Mononuclear cell (primary cell): Measurements from ENCODE around the gene RUNX1. TPM values are rescaled to one million over a fixed set of nuclear protein-coding genes. Genes with fewer than 3 reads are reported as not detected.

Experiments
- H3K27me3 ChIP-seq: 2 replicates; pipeline ENCODE4 v1.6.0; 2011; ENCODE audit warnings: low read length, control low read depth; ENCODE audit not compliant: insufficient read depth
- H3K4me1 ChIP-seq: 2 replicates; pipeline ENCODE4 v1.5.1; 2011; ENCODE audit warnings: mild to moderate bottlenecking, low read length, control low read depth; ENCODE audit not compliant: insufficient read depth
- H3K4me3 ChIP-seq: 2 replicates; pipeline ENCODE4 v1.5.1; 2011; ENCODE audit warnings: mild to moderate bottlenecking, low read length, moderate library complexity
- H3K9me3 ChIP-seq: 2 replicates; pipeline ENCODE4 v1.5.1; 2011; ENCODE audit warnings: low read depth, mild to moderate bottlenecking, control low read depth, low read length
- total RNA-seq: library from RNA; depleted of rRNA; stranded (reverse); fragments of >200 nt; gene quantifications from one replicate; pipeline ENCODE4 v1.2.3, GENCODE V29; 2012

The RUNX1 gene
- total RNA-seq, 1 donor: 51.2 TPM

GRCh38 chr21:34818662-34819158 lies 230.4 kb downstream of the RUNX1 start:
- H3K9me3 ChIP-seq: no peaks in the 10 kb centered on the region
- no peaks in the 10 kb centered on the region for H3K27me3 ChIP-seq
- H3K4me3 ChIP-seq: no peak overlapping the region
- peaks cover 10% of the 10 kb centered on the region for H3K4me1 ChIP-seq

DNA sequence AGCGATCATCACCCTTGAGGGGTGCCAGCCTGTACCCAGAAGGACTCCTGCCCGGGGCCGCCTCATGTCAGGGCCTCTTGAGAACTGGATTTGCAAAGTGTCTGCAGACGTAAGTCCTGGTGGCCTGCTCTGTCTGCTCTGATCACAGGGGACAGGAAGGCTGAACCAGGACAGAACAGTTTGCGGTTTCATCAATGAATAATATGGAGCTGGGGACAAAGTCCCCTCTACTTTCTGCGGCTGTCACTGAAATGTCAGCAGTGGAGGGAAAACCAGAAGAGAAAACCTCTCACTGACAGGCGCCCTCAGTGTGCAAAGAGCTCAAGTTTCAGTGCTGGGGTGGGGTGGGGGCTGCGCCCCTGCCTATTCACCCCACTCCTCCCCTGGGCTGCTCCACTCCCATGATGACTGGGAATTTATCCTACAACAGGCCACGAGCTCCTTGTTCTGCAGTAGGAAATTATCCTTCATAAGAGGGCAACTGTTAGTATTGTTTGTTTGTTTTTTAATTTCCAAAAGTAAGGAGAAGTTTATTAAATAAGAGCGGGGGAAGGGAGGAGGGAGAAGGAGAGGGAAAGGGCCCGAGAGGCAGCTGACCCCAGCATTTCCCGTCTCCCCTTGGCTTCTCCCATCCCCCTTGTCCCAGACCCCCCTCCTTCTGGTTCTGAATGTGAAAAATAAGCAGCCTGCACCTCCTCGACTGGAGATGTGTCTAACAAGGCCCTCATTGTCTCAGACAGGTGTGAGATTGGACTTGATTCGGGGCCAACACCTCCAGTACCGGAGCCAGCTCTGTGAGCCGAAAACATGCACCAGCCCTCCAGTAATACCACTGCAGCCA lies 231.1 kb downstream of the RUNX1 start:
- Histone ChIP-seq H3K9me3 (no peaks in the 10 kb centered on the region), H3K4me3 (no peak overlapping the region), H3K4me1 (peaks cover 16% of the 10 kb centered on the region), H3K27me3 (no peaks in the 10 kb centered on the region)

- H3K9me3 ChIP-seq: no peaks in the 10 kb centered on the region
- H3K4me3 ChIP-seq: no peak overlapping the region
- peaks cover 32% of the 10 kb centered on the region for H3K4me1 ChIP-seq
- no peaks in the 10 kb centered on the region for H3K27me3 ChIP-seq
These were observed 233.0 kb downstream of the RUNX1 start for GRCh38 chr21:34815831-34816705.

DNA sequence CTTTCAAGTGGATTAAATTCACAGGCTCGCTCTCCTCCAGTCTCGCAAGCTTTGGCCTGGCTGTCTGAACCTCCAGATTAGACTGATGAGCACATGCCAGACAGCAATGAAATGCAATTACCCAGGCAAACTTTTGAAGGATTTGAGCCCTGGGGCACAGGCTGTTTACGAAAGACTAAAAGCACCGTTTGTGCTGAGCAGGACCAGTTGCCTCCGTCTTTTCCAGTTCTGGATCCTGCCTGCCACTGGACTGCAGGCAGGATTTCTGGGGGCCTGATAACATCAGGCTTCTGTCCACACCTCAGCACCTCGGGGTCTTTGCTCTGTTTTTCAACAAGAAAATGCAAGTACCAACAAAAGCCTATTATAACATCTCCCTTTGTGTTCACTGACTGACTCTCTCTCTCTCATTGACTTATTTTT lies 234.6 kb downstream of the RUNX1 start:
- Histone ChIP-seq H3K4me1 (peaks cover 48% of the 10 kb centered on the region), H3K27me3 (no peaks in the 10 kb centered on the region), H3K9me3 (no peaks in the 10 kb centered on the region), H3K4me3 (no peak overlapping the region)

DNA sequence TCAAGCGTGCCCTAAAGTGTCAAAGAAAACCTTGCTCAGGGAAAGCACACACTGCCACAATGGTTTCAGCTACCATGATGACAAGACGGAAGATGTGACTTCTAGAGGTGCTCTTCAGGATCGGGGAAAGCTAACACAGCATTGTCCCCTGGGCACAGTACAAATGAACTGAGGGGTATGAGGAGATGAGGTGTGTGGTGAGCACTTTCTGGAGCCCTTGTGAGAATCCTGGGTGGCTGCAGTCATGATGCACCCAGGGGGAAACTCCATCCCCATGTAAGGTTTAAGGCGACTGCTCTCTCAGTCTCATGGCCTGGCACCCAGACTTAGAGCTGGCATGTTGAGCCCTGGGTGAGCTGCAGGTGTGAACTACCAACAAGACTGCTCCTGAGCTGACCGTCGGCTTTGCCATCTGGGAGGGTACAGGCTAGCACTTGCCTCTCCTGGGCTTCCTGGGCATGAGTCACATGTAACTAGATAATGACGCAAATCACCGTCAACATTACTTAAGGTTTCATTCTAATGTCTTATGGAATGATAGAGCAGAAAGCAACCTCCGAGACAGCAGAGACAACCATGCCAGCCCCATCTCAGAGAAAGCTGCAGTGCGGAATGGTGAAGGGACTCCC lies 235.7 kb downstream of the RUNX1 start:
- Histone ChIP-seq H3K4me3 (no peak overlapping the region), H3K4me1 (peaks cover 59% of the 10 kb centered on the region), H3K27me3 (no peaks in the 10 kb centered on the region)

DNA sequence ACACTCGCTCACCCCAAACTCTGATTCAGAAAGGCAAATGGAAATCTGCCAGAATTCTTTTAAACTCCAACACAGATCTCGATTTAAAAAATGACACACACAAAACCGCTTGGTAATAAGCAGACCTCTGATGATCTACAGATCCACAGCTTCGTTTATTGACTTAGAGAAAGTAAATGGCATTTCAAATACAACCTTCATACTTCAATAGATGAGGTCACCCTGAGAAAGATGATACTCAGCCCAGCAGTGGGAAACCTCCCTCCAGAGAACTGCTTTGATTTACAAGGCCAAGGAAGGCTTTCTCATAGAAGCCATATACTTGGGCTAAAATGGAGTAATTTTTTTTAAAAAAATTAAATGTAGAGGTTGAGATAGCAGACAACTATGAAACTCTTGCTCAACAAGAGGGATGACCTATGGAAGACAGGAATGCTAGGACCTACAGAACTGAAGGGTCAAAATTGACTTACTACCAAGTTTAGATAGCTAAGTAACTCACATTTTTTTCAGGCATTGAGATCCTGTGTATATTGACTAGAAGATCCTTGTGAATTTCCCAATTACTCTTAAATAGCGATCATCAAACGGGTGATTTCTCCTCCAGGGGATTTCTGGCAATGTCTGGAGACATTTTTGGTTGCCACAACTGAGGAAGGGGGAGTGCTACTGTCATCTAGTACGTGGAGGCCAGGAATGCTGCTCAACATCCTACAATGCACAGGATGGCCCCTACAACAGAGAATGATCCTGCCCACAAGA lies 236.4 kb downstream of the RUNX1 start:
- Histone ChIP-seq H3K4me1 (peaks cover 66% of the 10 kb centered on the region), H3K4me3 (no peak overlapping the region), H3K27me3 (no peaks in the 10 kb centered on the region), H3K9me3 (no peaks in the 10 kb centered on the region)

More for the DNA sequence above, 235.7 kb downstream of the RUNX1 start:
- no peaks in the 10 kb centered on the region for H3K9me3 ChIP-seq

- Histone ChIP-seq H3K9me3 (no peaks in the 10 kb centered on the region), H3K27me3 (no peaks in the 10 kb centered on the region), H3K4me1 (peaks cover 75% of the 10 kb centered on the region), H3K4me3 (no peak overlapping the region)
These were observed 237.7 kb downstream of the RUNX1 start for GRCh38 chr21:34811368-34811767.

DNA sequence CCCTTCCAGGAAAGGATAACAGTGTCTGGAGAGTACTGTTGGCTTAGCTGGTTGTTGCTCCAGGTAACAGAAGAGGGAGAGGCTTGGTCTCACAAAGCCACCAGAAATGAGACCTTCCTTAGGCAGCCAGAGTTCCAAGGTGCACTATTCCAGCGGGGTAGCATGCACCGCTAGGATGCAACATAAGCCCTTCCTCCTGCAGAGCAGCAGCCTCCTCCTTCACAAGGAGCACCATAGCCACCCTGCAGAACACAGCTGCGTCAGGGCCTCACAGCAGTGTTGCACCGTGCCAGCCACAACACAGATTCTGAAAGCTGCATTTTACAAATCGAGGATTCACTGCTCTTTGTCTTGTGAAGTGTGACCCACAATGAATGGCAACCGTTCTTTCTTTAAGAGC lies 238.3 kb downstream of the RUNX1 start:
- H3K4me1 ChIP-seq: peaks cover 75% of the 10 kb centered on the region
- no peaks in the 10 kb centered on the region for H3K9me3 ChIP-seq
- no peaks in the 10 kb centered on the region for H3K27me3 ChIP-seq
- no peak overlapping the region for H3K4me3 ChIP-seq

DNA sequence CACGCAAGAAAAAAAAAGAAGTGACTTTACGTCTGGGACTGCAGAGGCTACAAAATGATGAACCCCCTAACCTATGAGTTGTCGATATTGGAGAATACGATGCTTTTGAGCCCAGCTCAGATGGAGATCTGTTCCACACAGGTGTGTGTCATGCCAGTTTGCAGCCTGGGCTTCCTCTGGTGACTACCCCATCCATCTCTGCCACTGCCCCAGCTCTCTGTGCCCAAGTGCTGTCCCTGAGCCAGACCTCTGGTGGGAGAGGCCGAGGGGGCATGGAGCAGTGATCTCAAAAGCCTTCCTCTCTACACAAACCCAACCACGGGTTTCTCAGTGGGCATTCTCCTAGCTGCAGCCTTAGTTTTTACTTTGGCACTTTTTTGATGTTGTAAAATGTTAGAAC lies 239.3 kb downstream of the RUNX1 start:
- H3K9me3 ChIP-seq: no peaks in the 10 kb centered on the region
- H3K27me3 ChIP-seq: no peaks in the 10 kb centered on the region
- H3K4me3 ChIP-seq: no peak overlapping the region
- peaks cover 81% of the 10 kb centered on the region for H3K4me1 ChIP-seq

GRCh38 chr21:34808569-34809204 lies 240.4 kb downstream of the RUNX1 start:
- H3K4me3 ChIP-seq: no peak overlapping the region
- no peaks in the 10 kb centered on the region for H3K9me3 ChIP-seq
- H3K4me1 ChIP-seq: peaks cover 81% of the 10 kb centered on the region
- H3K27me3 ChIP-seq: no peaks in the 10 kb centered on the region

DNA sequence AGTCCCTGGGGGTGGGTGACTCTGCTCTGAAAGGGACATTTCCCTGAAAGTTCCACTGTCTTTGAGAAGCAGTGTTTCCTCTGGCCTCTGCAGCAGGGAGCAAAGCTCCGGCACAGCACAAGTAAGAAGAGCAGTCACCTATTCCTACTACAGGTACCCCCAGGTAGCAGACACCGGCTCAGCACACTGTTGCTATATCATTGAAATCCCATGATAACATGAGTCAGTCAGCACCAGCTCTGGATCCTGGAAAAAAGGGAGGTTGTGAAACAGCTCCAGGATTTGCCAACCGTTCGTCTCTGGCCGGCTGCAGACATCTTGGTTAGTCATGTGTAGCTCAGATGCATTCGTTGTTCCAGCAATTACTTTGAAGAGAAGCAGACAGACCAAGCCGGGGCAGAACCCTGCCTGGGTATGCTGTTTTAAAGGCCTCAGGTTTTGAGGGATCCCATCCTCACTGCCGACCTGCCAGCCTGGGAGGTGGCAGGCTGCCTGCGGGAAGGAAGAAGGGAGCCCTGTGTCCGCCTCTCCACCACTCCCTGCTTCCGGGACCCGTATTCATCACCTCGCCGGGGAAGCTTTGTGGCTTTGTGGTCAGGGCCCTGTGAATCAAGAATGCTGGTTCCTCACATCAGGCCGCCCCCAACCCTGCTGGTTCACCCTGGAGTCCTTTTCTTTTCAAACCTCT lies 241.1 kb downstream of the RUNX1 start:
- Histone ChIP-seq H3K27me3 (no peaks in the 10 kb centered on the region), H3K4me3 (no peak overlapping the region), H3K4me1 (peaks cover 75% of the 10 kb centered on the region), H3K9me3 (no peaks in the 10 kb centered on the region)

DNA sequence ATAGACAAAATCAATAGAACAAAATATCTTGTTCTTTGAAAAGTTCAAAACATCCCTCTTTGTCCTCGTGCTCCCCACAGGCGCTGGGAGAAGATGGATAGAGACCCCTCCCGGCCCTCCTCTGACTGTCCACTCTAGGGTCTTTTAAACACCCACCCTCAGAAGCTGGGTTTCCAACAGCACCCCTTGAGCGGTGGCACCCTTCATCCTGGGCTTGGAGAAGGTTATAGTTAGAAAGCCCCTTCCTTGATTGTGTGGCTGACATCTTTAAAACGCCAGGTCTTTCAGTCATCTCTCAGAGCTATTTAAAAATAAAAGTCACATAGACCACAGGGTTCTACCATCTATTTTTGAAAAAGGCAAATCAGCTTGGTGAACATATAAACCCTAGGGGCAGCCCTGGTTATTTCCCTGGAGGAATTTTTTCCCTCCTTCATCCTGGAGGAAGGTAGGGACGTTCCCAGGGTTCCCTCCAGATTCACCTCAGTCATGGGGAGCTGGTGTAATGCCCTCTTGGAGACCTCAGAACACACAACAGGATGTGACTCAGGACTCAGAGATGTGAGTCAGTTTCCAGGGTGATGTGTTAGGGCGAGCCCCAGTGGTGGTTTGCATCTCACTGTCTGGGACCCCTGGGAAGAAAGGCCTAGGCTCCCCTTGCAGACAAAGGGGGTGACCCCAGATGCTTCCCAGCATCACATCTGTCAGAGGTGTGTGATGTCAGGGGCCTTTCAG lies 241.8 kb downstream of the RUNX1 start:
- H3K9me3 ChIP-seq: no peaks in the 10 kb centered on the region
- peaks cover 74% of the 10 kb centered on the region for H3K4me1 ChIP-seq
- H3K4me3 ChIP-seq: no peak overlapping the region
- H3K27me3 ChIP-seq: no peaks in the 10 kb centered on the region

- H3K4me1 ChIP-seq: peaks cover 72% of the 10 kb centered on the region
- no peak overlapping the region for H3K4me3 ChIP-seq
- H3K27me3 ChIP-seq: no peaks in the 10 kb centered on the region
- H3K9me3 ChIP-seq: no peaks in the 10 kb centered on the region
These were observed 242.7 kb downstream of the RUNX1 start for GRCh38 chr21:34806423-34806822.
